ENCODE results near the gene UGT1A7. TPM values are rescaled to one million over a fixed set of nuclear protein-coding genes. Genes with fewer than 3 reads are reported as not detected.

The UGT1A7 gene
- total RNA-seq, 1 donor from 2014 or later = not detected

GRCh38 chr2:233754872-233755611, 73.3 kb downstream of the UGT1A7 start:
- DNase-seq (ENCODE audit: low read depth) = no peak
- TF ChIP-seq, protein P1, sequence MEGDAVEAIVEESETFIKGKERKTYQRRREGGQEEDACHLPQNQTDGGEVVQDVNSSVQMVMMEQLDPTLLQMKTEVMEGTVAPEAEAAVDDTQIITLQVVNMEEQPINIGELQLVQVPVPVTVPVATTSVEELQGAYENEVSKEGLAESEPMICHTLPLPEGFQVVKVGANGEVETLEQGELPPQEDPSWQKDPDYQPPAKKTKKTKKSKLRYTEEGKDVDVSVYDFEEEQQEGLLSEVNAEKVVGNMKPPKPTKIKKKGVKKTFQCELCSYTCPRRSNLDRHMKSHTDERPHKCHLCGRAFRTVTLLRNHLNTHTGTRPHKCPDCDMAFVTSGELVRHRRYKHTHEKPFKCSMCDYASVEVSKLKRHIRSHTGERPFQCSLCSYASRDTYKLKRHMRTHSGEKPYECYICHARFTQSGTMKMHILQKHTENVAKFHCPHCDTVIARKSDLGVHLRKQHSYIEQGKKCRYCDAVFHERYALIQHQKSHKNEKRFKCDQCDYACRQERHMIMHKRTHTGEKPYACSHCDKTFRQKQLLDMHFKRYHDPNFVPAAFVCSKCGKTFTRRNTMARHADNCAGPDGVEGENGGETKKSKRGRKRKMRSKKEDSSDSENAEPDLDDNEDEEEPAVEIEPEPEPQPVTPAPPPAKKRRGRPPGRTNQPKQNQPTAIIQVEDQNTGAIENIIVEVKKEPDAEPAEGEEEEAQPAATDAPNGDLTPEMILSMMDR (conservative IDR thresholded peaks at IDR 0.05; ENCODE audit: low read depth, low read length) = no peak
- no peak overlapping the region for H3K4me3 ChIP-seq (ENCODE audit: low read depth, low read length)

DNA sequence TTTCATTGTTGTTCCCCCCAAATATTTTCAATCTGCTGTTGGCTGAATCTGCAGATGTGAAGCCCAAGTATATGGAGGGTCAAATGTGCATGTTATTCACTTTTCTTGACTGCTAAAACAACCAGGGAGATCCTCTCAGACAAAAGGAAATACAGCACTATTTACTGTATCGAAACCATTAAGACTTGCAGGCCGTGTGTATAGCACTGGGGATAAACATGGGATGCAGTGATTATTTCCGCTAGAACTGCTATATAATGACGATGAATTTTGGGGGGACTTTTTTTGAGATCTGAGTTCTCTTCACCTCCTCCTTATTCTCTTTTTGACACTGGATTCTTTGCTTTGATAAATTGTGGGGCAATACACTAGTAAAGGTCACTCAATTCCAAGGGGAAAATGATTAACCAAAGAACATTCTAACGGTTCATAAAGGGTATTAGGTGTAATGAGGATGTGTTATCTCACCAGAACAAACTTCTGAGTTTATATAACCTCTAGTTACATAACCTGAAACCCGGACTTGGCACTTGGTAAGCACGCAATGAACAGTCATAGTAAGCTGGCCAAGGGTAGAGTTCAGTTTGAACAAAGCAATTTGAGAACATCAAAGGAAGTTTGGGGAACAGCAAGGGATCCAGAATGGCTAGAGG, 74.9 kb downstream of the UGT1A7 start:
- DNase-seq (ENCODE audit: low read depth) = no peak
- H3K4me3 ChIP-seq (ENCODE audit: low read depth, low read length) = no peak overlapping the region
- TF ChIP-seq, protein P1 (conservative IDR thresholded peaks at IDR 0.05; ENCODE audit: low read depth, low read length) = no peak

GRCh38 chr2:233758141-233758540, 76.4 kb downstream of the UGT1A7 start:
- TF ChIP-seq, protein P1 (conservative IDR thresholded peaks at IDR 0.05; ENCODE audit: low read depth, low read length) = no peak

DNA sequence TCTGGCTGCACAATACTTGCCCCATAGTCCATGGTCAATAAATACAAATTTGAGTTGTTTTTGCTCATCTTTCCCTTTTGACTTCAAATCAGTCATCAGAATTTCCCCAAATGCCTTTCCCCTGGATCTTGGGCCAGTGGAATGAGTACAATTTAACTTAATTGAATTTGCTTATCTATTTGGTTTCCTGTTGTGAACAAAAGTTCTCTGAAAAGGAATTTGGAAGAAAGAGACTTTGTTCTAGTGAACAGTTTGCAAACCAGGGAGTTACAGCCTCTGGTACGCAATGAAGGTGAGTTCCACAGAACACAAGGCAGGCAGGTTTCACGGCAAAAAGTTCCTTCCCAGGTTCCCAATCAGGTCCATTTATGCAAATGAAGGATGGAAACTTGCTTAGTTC, 77.1 kb downstream of the UGT1A7 start:
- H3K4me3 ChIP-seq (ENCODE audit: low read depth, low read length) = no peak overlapping the region
- DNase-seq (ENCODE audit: low read depth) = no peak
- TF ChIP-seq, protein P1 (conservative IDR thresholded peaks at IDR 0.05; ENCODE audit: low read depth, low read length) = no peak

More at GRCh38 chr2:233758141-233758540, 76.4 kb downstream of the UGT1A7 start:
- no peak overlapping the region for H3K4me3 ChIP-seq (ENCODE audit: low read depth, low read length)
- no peak for DNase-seq (ENCODE audit: low read depth)

DNA sequence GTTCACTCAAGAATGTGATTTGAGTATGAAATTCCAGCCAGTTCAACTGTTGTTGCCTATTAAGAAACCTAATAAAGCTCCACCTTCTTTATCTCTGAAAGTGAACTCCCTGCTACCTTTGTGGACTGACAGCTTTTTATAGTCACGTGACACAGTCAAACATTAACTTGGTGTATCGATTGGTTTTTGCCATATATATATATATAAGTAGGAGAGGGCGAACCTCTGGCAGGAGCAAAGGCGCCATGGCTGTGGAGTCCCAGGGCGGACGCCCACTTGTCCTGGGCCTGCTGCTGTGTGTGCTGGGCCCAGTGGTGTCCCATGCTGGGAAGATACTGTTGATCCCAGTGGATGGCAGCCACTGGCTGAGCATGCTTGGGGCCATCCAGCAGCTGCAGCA, 78.3 kb downstream of the UGT1A7 start, which contains the start of gene UGT1A1:
UGT1A1 (plus strand) TSS at position 228 of the 400 bp plus-strand sequence; CDS start at position 246, 18 bp downstream.
- no peak within 1 kb of the TSS for H3K4me3 ChIP-seq (ENCODE audit: low read depth, low read length)
- TF ChIP-seq, protein P1 (conservative IDR thresholded peaks at IDR 0.05; ENCODE audit: low read depth, low read length) = no peak
- no peak for DNase-seq (ENCODE audit: low read depth)

GRCh38 chr2:233761040-233761769, 79.5 kb downstream of the UGT1A7 start:
- no peak for DNase-seq (ENCODE audit: low read depth)
- TF ChIP-seq, protein P1 (conservative IDR thresholded peaks at IDR 0.05; ENCODE audit: low read depth, low read length) = no peak
- H3K4me3 ChIP-seq (ENCODE audit: low read depth, low read length) = no peak overlapping the region
